ENCODE data around the gene OR6B2. TPM values are rescaled to one million over a fixed set of nuclear protein-coding genes. Genes with fewer than 3 reads are reported as not detected.
A peak's percentile ranks its signal among the peaks of the same experiment; 100 is the strongest.

OR6B2 gene
- total RNA-seq, 1 experiment from 2014 or later = not detected

GRCh38 chr2:240064898-240065297, 34.7 kb upstream of the OR6B2 start:
- H3K9me2 ChIP-seq (replicated peaks; ENCODE audit: insufficient read depth, low read length) = no peaks in the 10 kb centered on the region
- DNase-seq = no peak
- no peaks in the 10 kb centered on the region for H4K20me1 ChIP-seq (ENCODE audit: insufficient read depth, low read depth, low read length)
- H3K9ac ChIP-seq (ENCODE audit: low read length) = no peak overlapping the region
- no peaks in the 10 kb centered on the region for H3K4me1 ChIP-seq (ENCODE audit: low read length)
- no peaks in the 10 kb centered on the region for H3K79me2 ChIP-seq (ENCODE audit: low read length)
- H3K4me3 ChIP-seq (ENCODE audit: low read length) = no peak overlapping the region
- H3K36me3 ChIP-seq (ENCODE audit: insufficient read depth, low read length) = no peaks in the 10 kb centered on the region
- H3K4me2 ChIP-seq (ENCODE audit: low read depth, low read length, poor library complexity, severe bottlenecking) = no peak overlapping the region
- H3K27me3 ChIP-seq (ENCODE audit: low read length) = no peaks in the 10 kb centered on the region
- H2AFZ ChIP-seq (ENCODE audit: low read length) = no peak overlapping the region
- H3K9me3 ChIP-seq (ENCODE audit: low read length) = no peaks in the 10 kb centered on the region
- H3K27ac ChIP-seq (ENCODE audit: low read length) = no peak overlapping the region

- H3K9me2 ChIP-seq (replicated peaks; ENCODE audit: insufficient read depth, low read length) = no peaks in the 10 kb centered on the region
- H3K27me3 ChIP-seq (ENCODE audit: low read length) = no peaks in the 10 kb centered on the region; the same call in 1 of the 2 replicates
- H3K27ac ChIP-seq (ENCODE audit: low read length) = no peak overlapping the region
- H3K4me1 ChIP-seq (ENCODE audit: low read length) = peaks cover 11% of the 10 kb centered on the region
- H3K9ac ChIP-seq (ENCODE audit: low read length) = no peak overlapping the region
- H3K4me2 ChIP-seq (ENCODE audit: low read depth, low read length, poor library complexity, severe bottlenecking) = no peak overlapping the region
- H3K9me3 ChIP-seq (ENCODE audit: low read length) = no peaks in the 10 kb centered on the region
- H2AFZ ChIP-seq (ENCODE audit: low read length) = no peak overlapping the region
- no peaks in the 10 kb centered on the region for H3K36me3 ChIP-seq (ENCODE audit: insufficient read depth, low read length)
- no peaks in the 10 kb centered on the region for H4K20me1 ChIP-seq (ENCODE audit: insufficient read depth, low read depth, low read length)
- H3K4me3 ChIP-seq (ENCODE audit: low read length) = no peak overlapping the region
- DNase-seq = peak; percentile 85
- H3K79me2 ChIP-seq (ENCODE audit: low read length) = no peaks in the 10 kb centered on the region
Measured at GRCh38 chr2:240060977-240061591, 30.9 kb upstream of the OR6B2 start.

GRCh38 chr2:240056678-240057077, 26.4 kb upstream of the OR6B2 start:
- Histone ChIP-seq H3K36me3 (ENCODE audit: insufficient read depth, low read length) (no peaks in the 10 kb centered on the region), H2AFZ (ENCODE audit: low read length) (no peak overlapping the region), H3K79me2 (ENCODE audit: low read length) (no peaks in the 10 kb centered on the region), H3K9me3 (ENCODE audit: low read length) (no peaks in the 10 kb centered on the region), H3K27ac (ENCODE audit: low read length) (no peak overlapping the region), H3K4me2 (ENCODE audit: low read depth, low read length, poor library complexity, severe bottlenecking) (no peak overlapping the region), H3K4me3 (ENCODE audit: low read length) (no peak overlapping the region), H3K27me3 (ENCODE audit: low read length) (no peaks in the 10 kb centered on the region; the same call in 1 of the 2 replicates), H3K9me2 (replicated peaks; ENCODE audit: insufficient read depth, low read length) (no peaks in the 10 kb centered on the region), H4K20me1 (ENCODE audit: insufficient read depth, low read depth, low read length) (no peaks in the 10 kb centered on the region), H3K4me1 (ENCODE audit: low read length) (peaks cover 11% of the 10 kb centered on the region), H3K9ac (ENCODE audit: low read length) (no peak overlapping the region)
- DNase-seq = no peak

DNA sequence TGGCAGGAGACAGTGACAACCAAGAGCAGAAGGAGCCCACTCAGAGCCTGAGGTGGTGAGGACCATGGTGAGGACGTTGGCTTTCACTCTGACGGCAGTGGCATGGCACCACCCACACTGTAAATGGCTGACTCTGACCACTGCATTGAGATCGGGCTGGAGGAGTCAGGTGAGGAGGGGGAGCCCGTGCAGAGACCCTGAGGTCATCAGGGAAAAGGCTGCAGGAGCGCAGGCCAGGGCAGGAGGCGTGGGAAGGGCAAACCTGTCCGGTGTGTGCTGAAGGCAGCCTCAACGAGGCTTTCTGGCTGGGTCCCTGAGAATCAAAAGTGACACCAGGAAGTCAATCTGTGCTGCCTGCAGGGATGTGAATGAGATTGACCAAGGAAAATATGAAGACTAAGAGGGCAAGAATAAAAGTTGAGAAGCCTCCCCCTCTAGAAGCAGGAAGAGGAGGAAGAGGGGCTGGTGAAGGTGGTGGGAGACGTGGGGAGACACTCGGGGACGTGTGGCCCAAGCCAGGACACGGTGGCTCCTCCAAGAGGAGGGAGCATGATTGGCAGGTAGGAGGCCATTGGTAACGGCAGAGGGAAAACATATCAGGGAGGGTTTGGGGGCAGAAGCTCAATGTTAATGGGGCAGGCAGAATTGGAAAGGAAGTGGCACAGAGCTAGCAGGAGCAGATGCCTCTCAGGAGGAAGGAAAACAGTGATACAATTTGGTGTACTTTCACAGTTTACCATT, 25.1 kb upstream of the OR6B2 start:
- no peaks in the 10 kb centered on the region for H3K36me3 ChIP-seq (ENCODE audit: insufficient read depth, low read length)
- peaks cover 11% of the 10 kb centered on the region for H3K4me1 ChIP-seq (ENCODE audit: low read length)
- no peaks in the 10 kb centered on the region for H3K79me2 ChIP-seq (ENCODE audit: low read length)
- no peak overlapping the region for H2AFZ ChIP-seq (ENCODE audit: low read length)
- DNase-seq = no peak
- no peak overlapping the region for H3K4me2 ChIP-seq (ENCODE audit: low read depth, low read length, poor library complexity, severe bottlenecking)
- H3K9ac ChIP-seq (ENCODE audit: low read length) = peak overlapping the region; percentile 2; the same call in 1 of the 2 replicates
- H3K4me3 ChIP-seq (ENCODE audit: low read length) = no peak overlapping the region
- H3K27me3 ChIP-seq (ENCODE audit: low read length) = no peaks in the 10 kb centered on the region; the same call in 1 of the 2 replicates
- H3K9me3 ChIP-seq (ENCODE audit: low read length) = no peaks in the 10 kb centered on the region
- no peaks in the 10 kb centered on the region for H3K9me2 ChIP-seq (replicated peaks; ENCODE audit: insufficient read depth, low read length)
- H3K27ac ChIP-seq (ENCODE audit: low read length) = no peak overlapping the region
- no peaks in the 10 kb centered on the region for H4K20me1 ChIP-seq (ENCODE audit: insufficient read depth, low read depth, low read length)

GRCh38 chr2:240053173-240054155, 23.2 kb upstream of the OR6B2 start, which contains the start of gene OR6B3:
Gene OR6B3 (minus strand): TSS chr2:240053521.
- Histone ChIP-seq H2AFZ (ENCODE audit: low read length) (no peak within 1 kb of the TSS), H3K36me3 (ENCODE audit: insufficient read depth, low read length) (no peaks in the 10 kb centered on the region), H3K9me3 (ENCODE audit: low read length) (no peaks in the 10 kb centered on the region), H3K9ac (ENCODE audit: low read length) (no peak within 1 kb of the TSS), H3K27ac (ENCODE audit: low read length) (no peak within 1 kb of the TSS), H3K27me3 (ENCODE audit: low read length) (no peaks in the 10 kb centered on the region; the same call in 1 of the 2 replicates), H3K4me2 (ENCODE audit: low read depth, low read length, poor library complexity, severe bottlenecking) (no peak within 1 kb of the TSS), H3K4me3 (ENCODE audit: low read length) (no peak within 1 kb of the TSS), H3K79me2 (ENCODE audit: low read length) (no peaks in the 10 kb centered on the region), H4K20me1 (ENCODE audit: insufficient read depth, low read depth, low read length) (no peaks in the 10 kb centered on the region), H3K4me1 (ENCODE audit: low read length) (peaks cover 7% of the 10 kb centered on the region), H3K9me2 (replicated peaks; ENCODE audit: insufficient read depth, low read length) (no peaks in the 10 kb centered on the region)
- DNase-seq = no peak

- no peaks in the 10 kb centered on the region for H3K9me2 ChIP-seq (replicated peaks; ENCODE audit: insufficient read depth, low read length)
- DNase-seq = no peak
Measured at GRCh38 chr2:240052524-240052923, 22.3 kb upstream of the OR6B2 start.

DNA sequence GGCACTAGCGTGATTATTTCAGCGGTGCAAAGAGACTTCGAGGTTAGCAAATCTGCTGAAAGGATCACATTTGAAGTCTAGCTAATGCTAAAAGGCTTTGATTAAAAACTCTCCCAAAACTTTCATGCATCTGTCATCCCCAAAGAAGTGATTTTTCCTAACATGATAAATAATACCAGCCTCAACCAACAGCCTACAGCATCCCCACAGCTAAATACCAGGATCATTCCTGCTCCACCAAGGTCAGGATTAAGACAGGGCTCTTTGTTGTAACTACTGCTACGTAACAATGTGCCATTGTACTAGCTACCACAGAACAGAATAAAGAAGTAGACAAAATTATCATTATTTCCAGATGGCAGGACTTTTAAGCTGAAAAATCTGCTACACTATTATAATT, 21.5 kb upstream of the OR6B2 start:
- Histone ChIP-seq H3K27ac (ENCODE audit: low read length) (no peak overlapping the region), H3K9me3 (ENCODE audit: low read length) (no peaks in the 10 kb centered on the region), H4K20me1 (ENCODE audit: insufficient read depth, low read depth, low read length) (no peaks in the 10 kb centered on the region), H3K4me1 (ENCODE audit: low read length) (no peaks in the 10 kb centered on the region), H3K9me2 (replicated peaks; ENCODE audit: insufficient read depth, low read length) (no peaks in the 10 kb centered on the region), H3K9ac (ENCODE audit: low read length) (no peak overlapping the region), H3K36me3 (ENCODE audit: insufficient read depth, low read length) (no peaks in the 10 kb centered on the region), H3K27me3 (ENCODE audit: low read length) (no peaks in the 10 kb centered on the region), H3K4me2 (ENCODE audit: low read depth, low read length, poor library complexity, severe bottlenecking) (no peak overlapping the region), H2AFZ (ENCODE audit: low read length) (no peak overlapping the region), H3K79me2 (ENCODE audit: low read length) (no peaks in the 10 kb centered on the region), H3K4me3 (ENCODE audit: low read length) (no peak overlapping the region)
- DNase-seq = no peak

More at GRCh38 chr2:240052524-240052923, 22.3 kb upstream of the OR6B2 start:
- Histone ChIP-seq H2AFZ (ENCODE audit: low read length) (no peak overlapping the region), H3K4me3 (ENCODE audit: low read length) (no peak overlapping the region), H4K20me1 (ENCODE audit: insufficient read depth, low read depth, low read length) (no peaks in the 10 kb centered on the region), H3K36me3 (ENCODE audit: insufficient read depth, low read length) (no peaks in the 10 kb centered on the region), H3K4me2 (ENCODE audit: low read depth, low read length, poor library complexity, severe bottlenecking) (no peak overlapping the region), H3K79me2 (ENCODE audit: low read length) (no peaks in the 10 kb centered on the region), H3K9me3 (ENCODE audit: low read length) (no peaks in the 10 kb centered on the region), H3K27me3 (ENCODE audit: low read length) (no peaks in the 10 kb centered on the region), H3K9ac (ENCODE audit: low read length) (no peak overlapping the region), H3K4me1 (ENCODE audit: low read length) (no peaks in the 10 kb centered on the region), H3K27ac (ENCODE audit: low read length) (no peak overlapping the region)

- Histone ChIP-seq H2AFZ (ENCODE audit: low read length) (no peak overlapping the region), H3K4me3 (ENCODE audit: low read length) (no peak overlapping the region), H3K27me3 (ENCODE audit: low read length) (no peaks in the 10 kb centered on the region), H3K9ac (ENCODE audit: low read length) (no peak overlapping the region), H3K27ac (ENCODE audit: low read length) (no peak overlapping the region), H4K20me1 (ENCODE audit: insufficient read depth, low read depth, low read length) (no peaks in the 10 kb centered on the region), H3K9me2 (replicated peaks; ENCODE audit: insufficient read depth, low read length) (no peaks in the 10 kb centered on the region), H3K4me2 (ENCODE audit: low read depth, low read length, poor library complexity, severe bottlenecking) (no peak overlapping the region), H3K4me1 (ENCODE audit: low read length) (no peaks in the 10 kb centered on the region), H3K36me3 (ENCODE audit: insufficient read depth, low read length) (no peaks in the 10 kb centered on the region), H3K9me3 (ENCODE audit: low read length) (no peaks in the 10 kb centered on the region), H3K79me2 (ENCODE audit: low read length) (no peaks in the 10 kb centered on the region)
- no peak for DNase-seq
Measured at GRCh38 chr2:240050278-240050677, 20.0 kb upstream of the OR6B2 start.

All from Karpas-422 (cell line).